ENCODE data around the gene RANGAP1.

DNA sequence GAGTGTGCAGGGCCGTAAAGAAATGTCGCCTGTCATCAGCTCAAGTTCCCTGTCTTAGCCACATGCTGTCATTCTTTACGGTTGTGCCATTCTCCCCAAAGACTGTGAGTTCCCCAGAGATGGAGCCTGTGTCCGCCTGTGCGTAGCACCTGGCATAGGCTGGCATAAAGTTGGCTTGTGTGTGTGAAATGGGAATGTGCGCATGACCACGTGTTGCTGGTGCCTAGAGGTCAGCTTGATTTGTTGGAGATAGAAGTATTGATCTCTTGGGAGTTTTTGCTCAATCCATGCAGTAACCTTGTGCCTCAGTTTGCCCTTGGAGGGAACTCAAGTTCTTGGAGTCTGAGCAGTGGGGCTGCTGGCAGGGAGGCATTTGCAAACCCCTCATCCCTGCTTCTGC, 54.6 kb downstream of the RANGAP1 start:
- TF ChIP-seq, protein P1, sequence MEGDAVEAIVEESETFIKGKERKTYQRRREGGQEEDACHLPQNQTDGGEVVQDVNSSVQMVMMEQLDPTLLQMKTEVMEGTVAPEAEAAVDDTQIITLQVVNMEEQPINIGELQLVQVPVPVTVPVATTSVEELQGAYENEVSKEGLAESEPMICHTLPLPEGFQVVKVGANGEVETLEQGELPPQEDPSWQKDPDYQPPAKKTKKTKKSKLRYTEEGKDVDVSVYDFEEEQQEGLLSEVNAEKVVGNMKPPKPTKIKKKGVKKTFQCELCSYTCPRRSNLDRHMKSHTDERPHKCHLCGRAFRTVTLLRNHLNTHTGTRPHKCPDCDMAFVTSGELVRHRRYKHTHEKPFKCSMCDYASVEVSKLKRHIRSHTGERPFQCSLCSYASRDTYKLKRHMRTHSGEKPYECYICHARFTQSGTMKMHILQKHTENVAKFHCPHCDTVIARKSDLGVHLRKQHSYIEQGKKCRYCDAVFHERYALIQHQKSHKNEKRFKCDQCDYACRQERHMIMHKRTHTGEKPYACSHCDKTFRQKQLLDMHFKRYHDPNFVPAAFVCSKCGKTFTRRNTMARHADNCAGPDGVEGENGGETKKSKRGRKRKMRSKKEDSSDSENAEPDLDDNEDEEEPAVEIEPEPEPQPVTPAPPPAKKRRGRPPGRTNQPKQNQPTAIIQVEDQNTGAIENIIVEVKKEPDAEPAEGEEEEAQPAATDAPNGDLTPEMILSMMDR (IDR thresholded peaks at IDR 0.05; ENCODE audit: borderline replicate concordance, extremely low read depth, low read length, poor library complexity, severe bottlenecking) = no peak
- no peak for TF ChIP-seq EZH2 (IDR thresholded peaks at IDR 0.05; ENCODE audit: borderline replicate concordance, low read depth, low read length, severe bottlenecking)

Measured in DND-41 (cell line).